Adipose tissue (tissue), 3 donors: Measurements from ENCODE around the gene C19orf38. TPM values are rescaled to one million over a fixed set of nuclear protein-coding genes. Genes with fewer than 3 reads are reported as not detected.
"Not testable (repeated sequence)": the region's sequence is repeated elsewhere in the genome, so short reads cannot be mapped to it uniquely, and the experiment has no call there.

Source experiments
- H3K27ac ChIP-seq: one replicate; pipeline ENCODE4 v1.5.1; 2013; ENCODE audit warnings: low read depth, low read length
- WGBS, 3 donors: extraction: QIAGEN DNeasy Blood & Tissue Kit; methylation state at CpG; one replicate each; pipeline ENCODE4 v1.1.7; 2013; 5-methylcytosine and 5-hydroxymethylcytosine counted together
- polyA plus RNA-seq, 3 donors: library from polyadenylated mRNA; stranded (reverse); fragments of 200-250 nt; gene quantifications; one replicate each; pipeline ENCODE4 v1.2.3, GENCODE V29; 2013
- donor health status: healthy with polysubstance abuse.
- donor health status: Bipolar disorder and iron deficiency.
- donor health status: healthy.

Gene C19orf38
- polyA plus RNA-seq, 3 donors: 1.4 to 6.6 (median 6.4) TPM

GRCh38 chr19:10838377-10838776 lies 9.8 kb upstream of the C19orf38 start:
- no peak overlapping the region for H3K27ac ChIP-seq
- WGBS, 3 donors: 84 to 93% (median 91%) methylated on average over 11 of the region's 11 CpGs

- WGBS, 3 donors: 53 to 85% (median 83%) methylated on average over 10 of the region's 10 CpGs
Measured at GRCh38 chr19:10839114-10840050, 8.8 kb upstream of the C19orf38 start.

GRCh38 chr19:10842788-10843187 lies 5.4 kb upstream of the C19orf38 start:
- WGBS, 3 donors: 90 to 94% (median 90%) methylated on average over 7 of the region's 7 CpGs
- H3K27ac ChIP-seq: no peak overlapping the region

More at GRCh38 chr19:10839114-10840050, 8.8 kb upstream of the C19orf38 start:
- no peak overlapping the region for H3K27ac ChIP-seq

DNA sequence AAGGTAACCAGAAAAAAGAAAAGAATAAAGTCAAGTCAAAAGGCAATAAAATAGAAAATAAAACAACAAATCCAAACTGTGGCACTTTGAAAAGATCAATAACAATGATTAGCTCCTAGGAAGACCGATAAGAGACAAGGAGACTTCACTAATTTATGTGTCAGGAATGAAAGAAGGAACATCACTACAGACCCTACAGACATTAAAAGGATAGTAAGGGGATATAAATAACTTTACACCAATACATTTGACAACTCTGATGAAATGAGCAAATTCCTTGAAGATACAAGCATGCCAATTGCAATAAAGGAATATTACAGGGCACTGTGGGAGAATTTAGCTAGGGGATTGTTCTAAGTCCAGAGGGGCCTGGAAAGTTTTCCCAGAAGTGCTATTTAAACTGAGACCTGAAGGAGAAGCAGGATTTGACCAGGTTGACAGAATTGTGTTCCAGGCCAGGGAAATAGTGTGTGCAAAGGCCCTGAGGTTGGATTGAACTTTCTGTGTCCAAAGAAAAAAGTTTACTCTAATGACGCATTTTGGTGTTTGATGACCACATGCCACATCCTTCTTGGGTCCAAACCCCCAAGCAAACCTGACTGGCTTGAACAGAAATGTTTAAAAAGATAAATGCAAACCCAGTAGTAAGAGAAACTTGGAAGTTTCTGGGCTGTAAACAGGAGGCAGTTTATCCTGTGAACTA lies 1.6 kb upstream of the C19orf38 start:
- H3K27ac ChIP-seq: no peak overlapping the region
- 80 to 90% (median 86%) methylated on average over 2 of the region's 2 CpGs for WGBS, 3 donors

DNA sequence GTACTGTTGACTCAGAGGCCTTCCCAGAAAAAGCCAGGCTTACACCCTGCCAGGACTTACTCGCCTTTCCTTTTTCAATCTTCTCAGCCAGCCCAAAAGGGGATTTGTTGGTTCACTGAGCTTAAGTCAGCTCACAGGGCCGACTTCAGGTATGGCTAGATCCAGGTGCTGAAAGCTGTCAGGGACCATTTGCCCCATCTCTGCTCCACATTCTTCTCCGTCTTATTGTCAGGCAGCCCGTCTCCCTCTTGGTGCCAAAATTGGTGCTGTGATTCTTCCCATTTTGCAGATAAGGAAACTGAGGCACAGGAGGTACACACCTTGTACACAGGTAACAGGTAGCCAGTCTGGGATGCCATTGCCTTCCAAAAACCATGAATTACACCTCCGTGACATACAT lies 2.4 kb downstream of the C19orf38 start:
- H3K27ac ChIP-seq: no peak overlapping the region
- 90 to 96% (median 93%) methylated on average over 5 of the region's 5 CpGs for WGBS, 3 donors

- H3K27ac ChIP-seq: no peak overlapping the region
- WGBS, 3 donors: 85 to 87% (median 87%) methylated on average over 7 of the region's 7 CpGs
Measured at GRCh38 chr19:10852098-10852800, 4.0 kb downstream of the C19orf38 start.

DNA sequence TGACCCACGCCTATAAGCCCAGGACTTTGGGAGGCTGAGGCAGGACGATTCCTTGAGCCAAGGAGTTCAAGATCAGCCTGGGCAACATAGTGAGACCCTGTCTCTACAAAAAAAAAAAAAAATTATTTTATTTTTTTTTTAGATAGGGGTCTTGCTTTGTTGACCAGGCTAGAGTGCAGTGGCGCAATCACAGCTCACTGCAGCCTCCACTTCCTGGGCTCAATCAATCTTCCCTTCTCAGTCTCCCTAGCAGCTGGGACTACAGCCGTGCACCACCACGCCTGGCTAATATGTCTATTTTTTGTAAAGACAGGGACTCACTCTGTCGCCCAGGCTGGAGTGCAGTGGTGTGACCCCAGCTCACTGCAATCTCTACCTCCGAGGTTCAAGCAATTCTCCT lies 4.7 kb downstream of the C19orf38 start:
- 75 to 79% (median 75%) methylated on average over 7 of the region's 7 CpGs for WGBS, 3 donors
- H3K27ac ChIP-seq: no peak overlapping the region

GRCh38 chr19:10854350-10855089 lies 6.3 kb downstream of the C19orf38 start:
- no peak overlapping the region for H3K27ac ChIP-seq
- 69 to 76% (median 73%) methylated on average over 7 of the region's 7 CpGs for WGBS, 3 donors

GRCh38 chr19:10855879-10856522 lies 7.8 kb downstream of the C19orf38 start:
- no peak overlapping the region for H3K27ac ChIP-seq
- 70 to 76% (median 74%) methylated on average over 5 of the region's 5 CpGs for WGBS, 3 donors

DNA sequence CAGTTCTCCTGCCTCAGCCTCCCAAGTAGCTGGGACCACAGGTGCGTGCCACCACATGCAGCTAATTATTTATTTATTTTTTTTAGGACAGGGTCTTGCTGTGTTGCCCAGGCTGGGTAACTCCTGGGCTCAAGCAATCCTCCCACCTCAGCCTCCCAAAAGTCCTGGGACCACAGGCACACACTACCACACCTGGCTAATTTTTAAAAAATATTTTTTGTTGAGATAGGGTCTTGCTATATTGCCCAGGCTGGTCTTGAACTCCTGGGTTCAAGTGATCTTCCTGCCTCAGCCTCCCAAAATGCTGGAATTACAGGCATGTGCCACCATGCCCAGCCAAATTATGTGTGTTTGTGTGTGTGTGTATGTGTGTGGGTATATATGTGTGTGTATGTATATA lies 8.7 kb downstream of the C19orf38 start:
- 90 to 100% (median 95%) methylated on average over 1 of the region's 1 CpG for WGBS, 3 donors
- not testable (repeated sequence) for H3K27ac ChIP-seq

DNA sequence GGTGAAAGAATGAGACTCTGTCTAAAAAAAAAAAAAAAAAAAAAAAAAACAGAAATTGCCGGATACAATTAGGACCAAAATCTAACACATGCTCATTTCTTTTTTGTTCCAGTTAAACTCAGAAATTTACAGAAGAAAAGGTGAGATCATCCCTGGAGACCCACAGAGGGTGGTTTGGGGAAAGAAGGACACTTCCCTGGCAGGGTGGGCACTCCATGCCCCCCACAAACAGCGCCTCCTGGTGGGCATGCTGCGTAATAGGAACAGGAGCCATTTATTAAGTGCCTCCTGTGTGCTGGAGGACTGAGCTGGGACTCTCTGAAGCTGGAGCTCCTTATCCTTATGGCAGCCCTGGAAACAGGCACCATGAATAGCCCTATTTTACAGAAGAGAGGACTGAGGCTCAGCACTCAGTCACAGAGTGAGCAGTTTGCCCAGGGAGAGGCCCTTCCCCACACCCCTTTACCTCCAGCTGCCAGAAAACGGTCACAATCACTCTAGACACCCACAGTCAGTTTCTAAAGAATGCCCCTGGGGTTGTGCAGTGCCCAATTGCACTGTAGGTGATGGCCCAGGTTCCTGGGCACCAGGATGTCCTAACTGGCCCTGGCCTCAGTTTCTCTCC lies 10.1 kb downstream of the C19orf38 start:
- no peak overlapping the region for H3K27ac ChIP-seq
- WGBS, 3 donors: 59 to 61% (median 61%) methylated on average over 4 of the region's 4 CpGs

- WGBS, 3 donors: 58 to 64% (median 63%) methylated on average over 7 of the region's 7 CpGs
- no peak overlapping the region for H3K27ac ChIP-seq
Measured at GRCh38 chr19:10861103-10861651, 13.0 kb downstream of the C19orf38 start.

GRCh38 chr19:10862561-10863106 lies 14.4 kb downstream of the C19orf38 start:
- 77 to 84% (median 79%) methylated on average over 6 of the region's 6 CpGs for WGBS, 3 donors
- H3K27ac ChIP-seq: no peak overlapping the region

GRCh38 chr19:10863107-10863717 lies 15.0 kb downstream of the C19orf38 start:
- 42 to 72% (median 50%) methylated on average over 18 of the region's 18 CpGs for WGBS, 3 donors
- no peak overlapping the region for H3K27ac ChIP-seq

- no peak overlapping the region for H3K27ac ChIP-seq
Measured at GRCh38 chr19:10864538-10864899, 16.3 kb downstream of the C19orf38 start.

DNA sequence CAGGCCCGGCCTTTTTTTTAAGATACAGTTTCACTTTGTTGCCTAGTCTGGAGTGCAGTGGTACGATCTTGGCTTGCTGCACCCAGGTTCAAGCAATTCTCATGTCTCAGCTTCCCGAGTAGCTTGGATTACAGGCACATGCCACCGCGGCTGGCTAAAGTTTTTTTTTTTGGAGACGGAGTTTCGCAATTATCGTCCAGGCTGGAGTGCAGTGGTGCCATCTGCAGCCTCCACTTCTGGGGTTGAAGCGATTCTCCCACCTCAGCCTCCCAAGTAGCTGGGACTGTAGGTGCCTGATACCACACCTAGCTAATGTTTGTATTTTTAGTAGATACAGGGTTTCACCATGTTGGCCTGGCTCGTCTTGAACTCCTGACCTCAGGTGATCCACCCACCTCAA lies 18.3 kb downstream of the C19orf38 start:
- WGBS, 3 donors: 80 to 94% (median 86%) methylated on average over 10 of the region's 10 CpGs
- no peak overlapping the region for H3K27ac ChIP-seq

More at GRCh38 chr19:10864538-10864899, 16.3 kb downstream of the C19orf38 start:
- 9 to 19% (median 15%) methylated on average over 6 of the region's 6 CpGs for WGBS, 3 donors
